ENCODE data around the gene ANAPC13.

DNA sequence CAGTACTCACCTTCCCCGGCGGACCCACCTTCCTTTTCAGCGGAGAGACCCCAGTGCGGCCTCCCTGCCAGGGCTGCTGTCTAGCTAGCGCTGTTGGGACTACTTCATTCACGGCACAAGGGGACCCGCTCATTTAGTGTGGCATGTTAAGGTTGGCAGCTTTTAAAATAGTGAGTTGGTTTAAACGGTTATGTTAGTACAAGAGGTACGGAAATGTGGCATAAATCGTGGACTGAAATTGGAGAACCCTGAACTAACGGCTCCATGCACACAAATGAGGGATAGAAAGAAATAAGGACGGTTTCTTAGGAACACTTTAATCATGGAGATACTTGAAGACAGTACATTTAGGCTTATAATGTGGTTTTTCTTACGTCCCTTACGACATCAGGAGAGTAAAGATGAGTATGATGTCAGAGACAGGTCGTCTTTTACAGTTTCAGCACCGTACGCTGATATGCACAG, 824 bp upstream of the ANAPC13 start:
- TF ChIP-seq POLR2A (IDR thresholded peaks at IDR 0.05; ENCODE audit: extremely low read depth, insufficient read length): no peak
- TF ChIP-seq, protein P1, sequence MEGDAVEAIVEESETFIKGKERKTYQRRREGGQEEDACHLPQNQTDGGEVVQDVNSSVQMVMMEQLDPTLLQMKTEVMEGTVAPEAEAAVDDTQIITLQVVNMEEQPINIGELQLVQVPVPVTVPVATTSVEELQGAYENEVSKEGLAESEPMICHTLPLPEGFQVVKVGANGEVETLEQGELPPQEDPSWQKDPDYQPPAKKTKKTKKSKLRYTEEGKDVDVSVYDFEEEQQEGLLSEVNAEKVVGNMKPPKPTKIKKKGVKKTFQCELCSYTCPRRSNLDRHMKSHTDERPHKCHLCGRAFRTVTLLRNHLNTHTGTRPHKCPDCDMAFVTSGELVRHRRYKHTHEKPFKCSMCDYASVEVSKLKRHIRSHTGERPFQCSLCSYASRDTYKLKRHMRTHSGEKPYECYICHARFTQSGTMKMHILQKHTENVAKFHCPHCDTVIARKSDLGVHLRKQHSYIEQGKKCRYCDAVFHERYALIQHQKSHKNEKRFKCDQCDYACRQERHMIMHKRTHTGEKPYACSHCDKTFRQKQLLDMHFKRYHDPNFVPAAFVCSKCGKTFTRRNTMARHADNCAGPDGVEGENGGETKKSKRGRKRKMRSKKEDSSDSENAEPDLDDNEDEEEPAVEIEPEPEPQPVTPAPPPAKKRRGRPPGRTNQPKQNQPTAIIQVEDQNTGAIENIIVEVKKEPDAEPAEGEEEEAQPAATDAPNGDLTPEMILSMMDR (IDR thresholded peaks at IDR 0.05; ENCODE audit: low read depth, low read length): no peak

All from NB4 (cell line).